SK-N-SH treated with all-trans-retinoic acid at 6 μM for 48 hours (cell line): ENCODE data around the gene IL16.

Experiments used
- ATAC-seq: fragments of 200-7000 bp; cut with Tn5 transposase; 3 replicates; pipeline ENCODE4 v1.9.1; 2020; ENCODE audit warnings: mild to moderate bottlenecking, moderate library complexity
- ARNTL ChIP-seq: fragments of 450-650 bp; formaldehyde crosslinking; IDR thresholded peaks from 2 replicates; pipeline ENCODE4 v1.5.0; 2020; ENCODE audit warnings: low read depth, mild to moderate bottlenecking, moderate library complexity, borderline replicate concordance
- BACH2 ChIP-seq: fragments of 250-450 bp; sonication (Bioruptor Pico); IDR thresholded peaks from 2 replicates; pipeline ENCODE4 v1.9.0; 2021; ENCODE audit warnings: mild to moderate bottlenecking, borderline replicate concordance
- CSDC2 ChIP-seq: fragments of 250-450 bp; sonication (Bioruptor Pico); IDR thresholded peaks from 2 replicates; pipeline ENCODE4 v1.5.0; 2020; ENCODE audit warnings: mild to moderate bottlenecking, moderate library complexity
- ESRRG ChIP-seq: fragments of 250-450 bp; sonication (Bioruptor Pico); IDR thresholded peaks from 2 replicates; pipeline ENCODE4 v1.6.1; 2021; ENCODE audit warnings: mild to moderate bottlenecking
- GLIS3 ChIP-seq: fragments of 250-450 bp; sonication (Bioruptor Pico); IDR thresholded peaks from 2 replicates; pipeline ENCODE4 v1.5.0; 2020; ENCODE audit warnings: mild to moderate bottlenecking, moderate library complexity
- ISL1 ChIP-seq: fragments of 250-450 bp; sonication (Bioruptor Pico); IDR thresholded peaks from 2 replicates; pipeline ENCODE4 v2.1.2; 2022; ENCODE audit warnings: mild to moderate bottlenecking, moderate library complexity
- OSR1 ChIP-seq: fragments of 250-450 bp; sonication (Bioruptor Pico); IDR thresholded peaks from 2 replicates; pipeline ENCODE4 v1.8.0; 2022; ENCODE audit warnings: moderate library complexity, mild to moderate bottlenecking, inconsistent platforms
- PPARA ChIP-seq: fragments of 250-450 bp; sonication (Bioruptor Pico); IDR thresholded peaks from 2 replicates; pipeline ENCODE4 v1.5.0; 2020; ENCODE audit warnings: mild to moderate bottlenecking, borderline replicate concordance
- RARB ChIP-seq: fragments of 250-450 bp; sonication (Bioruptor Pico); IDR thresholded peaks from 2 replicates; pipeline ENCODE4 v1.8.0; 2021; ENCODE audit warnings: mild to moderate bottlenecking, moderate library complexity
- SNAI2 ChIP-seq: fragments of 250-450 bp; sonication (Bioruptor Pico); IDR thresholded peaks from 2 replicates; pipeline ENCODE4 v1.5.0; 2020; ENCODE audit warnings: mild to moderate bottlenecking, moderate library complexity
- TCF4 ChIP-seq: fragments of 250-450 bp; sonication (Bioruptor Pico); IDR thresholded peaks from 2 replicates; pipeline ENCODE4 v1.8.0; 2021; ENCODE audit warnings: mild to moderate bottlenecking, moderate library complexity, borderline replicate concordance
- TOX ChIP-seq: fragments of 250-450 bp; sonication (Bioruptor Pico); IDR thresholded peaks from 2 replicates; pipeline ENCODE4 v1.8.0; 2021; ENCODE audit warnings: mild to moderate bottlenecking, moderate library complexity, borderline replicate concordance
- ZC3H10 ChIP-seq: fragments of 250-450 bp; sonication (Bioruptor Pico); IDR thresholded peaks from 2 replicates; pipeline ENCODE4 v1.5.1; 2021; ENCODE audit warnings: mild to moderate bottlenecking, moderate library complexity
- ZFP3 ChIP-seq: fragments of 250-450 bp; sonication (Bioruptor Pico); IDR thresholded peaks from 2 replicates; pipeline ENCODE4 v1.5.0; 2020; ENCODE audit warnings: mild to moderate bottlenecking, moderate library complexity
- ZFP30 ChIP-seq: fragments of 450-650 bp; formaldehyde crosslinking; IDR thresholded peaks from 2 replicates; pipeline ENCODE4 v1.5.0; 2022; ENCODE audit warnings: mild to moderate bottlenecking, moderate library complexity
- ZNF565 ChIP-seq: fragments of 450-650 bp; formaldehyde crosslinking; conservative IDR thresholded peaks from 2 replicates; pipeline ENCODE4 v1.5.0; 2020; ENCODE audit warnings: low read depth, mild to moderate bottlenecking, moderate library complexity
- ZNF70 ChIP-seq: fragments of 450-650 bp; formaldehyde crosslinking; IDR thresholded peaks from 2 replicates; pipeline ENCODE4 v1.5.0; 2020; ENCODE audit warnings: mild to moderate bottlenecking, moderate library complexity
- TF ChIP-seq, protein P1 (sequence below): fragments of 250-450 bp; sonication (Bioruptor Pico); IDR thresholded peaks from 2 replicates; pipeline ENCODE4 v1.8.0; 2020; ENCODE audit warnings: mild to moderate bottlenecking, moderate library complexity, borderline replicate concordance
- TF ChIP-seq, protein P2 (sequence below): fragments of 250-450 bp; sonication (Bioruptor Pico); IDR thresholded peaks from 2 replicates; pipeline ENCODE4 v1.5.1; 2021; ENCODE audit warnings: mild to moderate bottlenecking, moderate library complexity
- TF ChIP-seq, protein P3 (sequence below): fragments of 250-450 bp; sonication (Bioruptor Pico); IDR thresholded peaks from 2 replicates; pipeline ENCODE4 v1.5.0; 2020; ENCODE audit warnings: mild to moderate bottlenecking, moderate library complexity
- TF ChIP-seq, protein P4 (sequence below): fragments of 250-450 bp; sonication (Bioruptor Pico); IDR thresholded peaks from 2 replicates; pipeline ENCODE4 v1.5.1; 2020; ENCODE audit warnings: low read depth, mild to moderate bottlenecking, moderate library complexity
- TF ChIP-seq, protein P5 (sequence below): fragments of 250-450 bp; sonication (Bioruptor Pico); IDR thresholded peaks from 2 replicates; pipeline ENCODE4 v1.8.0; 2021; ENCODE audit warnings: low read depth, mild to moderate bottlenecking, moderate library complexity, borderline replicate concordance

IL16 gene

DNA sequence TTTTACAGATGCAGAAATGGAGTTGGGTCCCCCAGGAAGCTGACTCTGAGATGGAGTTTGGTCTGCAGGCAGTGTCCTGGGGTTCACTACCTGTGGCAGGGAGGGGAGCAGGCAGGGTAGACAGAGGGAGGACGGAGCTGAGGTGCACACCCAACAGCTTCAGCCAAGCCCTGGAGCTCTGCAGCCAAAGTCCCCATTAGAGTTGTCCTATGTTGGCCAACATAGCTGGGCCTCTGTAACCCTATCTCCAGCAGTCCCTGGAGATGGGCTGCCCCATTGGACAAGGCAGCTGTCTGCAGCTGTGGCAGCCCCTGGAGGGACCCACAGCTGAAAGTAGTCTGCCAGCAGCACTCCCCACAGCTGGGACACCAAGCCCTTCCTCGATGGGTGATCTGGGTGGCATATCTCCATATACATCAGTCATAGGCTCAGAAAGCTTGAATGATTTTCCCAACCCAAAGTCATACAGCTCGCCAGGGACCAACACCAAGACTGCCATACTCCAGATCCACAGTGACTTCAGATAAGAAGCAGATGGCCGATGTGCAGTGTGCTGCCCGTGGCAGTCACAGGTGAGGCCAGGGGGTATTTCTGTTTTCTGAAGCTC, 95.3 kb downstream of the IL16 start:
- ATAC-seq = no peak
- TF ChIP-seq ZNF70 = no peak
- no peak for TF ChIP-seq GLIS3
- no peak for TF ChIP-seq ISL1 (CRISPR knock-in tag)
- TF ChIP-seq, protein P1, sequence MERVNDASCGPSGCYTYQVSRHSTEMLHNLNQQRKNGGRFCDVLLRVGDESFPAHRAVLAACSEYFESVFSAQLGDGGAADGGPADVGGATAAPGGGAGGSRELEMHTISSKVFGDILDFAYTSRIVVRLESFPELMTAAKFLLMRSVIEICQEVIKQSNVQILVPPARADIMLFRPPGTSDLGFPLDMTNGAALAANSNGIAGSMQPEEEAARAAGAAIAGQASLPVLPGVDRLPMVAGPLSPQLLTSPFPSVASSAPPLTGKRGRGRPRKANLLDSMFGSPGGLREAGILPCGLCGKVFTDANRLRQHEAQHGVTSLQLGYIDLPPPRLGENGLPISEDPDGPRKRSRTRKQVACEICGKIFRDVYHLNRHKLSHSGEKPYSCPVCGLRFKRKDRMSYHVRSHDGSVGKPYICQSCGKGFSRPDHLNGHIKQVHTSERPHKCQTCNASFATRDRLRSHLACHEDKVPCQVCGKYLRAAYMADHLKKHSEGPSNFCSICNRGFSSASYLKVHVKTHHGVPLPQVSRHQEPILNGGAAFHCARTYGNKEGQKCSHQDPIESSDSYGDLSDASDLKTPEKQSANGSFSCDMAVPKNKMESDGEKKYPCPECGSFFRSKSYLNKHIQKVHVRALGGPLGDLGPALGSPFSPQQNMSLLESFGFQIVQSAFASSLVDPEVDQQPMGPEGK (CRISPR knock-in tag) = no peak
- TF ChIP-seq, protein P2, sequence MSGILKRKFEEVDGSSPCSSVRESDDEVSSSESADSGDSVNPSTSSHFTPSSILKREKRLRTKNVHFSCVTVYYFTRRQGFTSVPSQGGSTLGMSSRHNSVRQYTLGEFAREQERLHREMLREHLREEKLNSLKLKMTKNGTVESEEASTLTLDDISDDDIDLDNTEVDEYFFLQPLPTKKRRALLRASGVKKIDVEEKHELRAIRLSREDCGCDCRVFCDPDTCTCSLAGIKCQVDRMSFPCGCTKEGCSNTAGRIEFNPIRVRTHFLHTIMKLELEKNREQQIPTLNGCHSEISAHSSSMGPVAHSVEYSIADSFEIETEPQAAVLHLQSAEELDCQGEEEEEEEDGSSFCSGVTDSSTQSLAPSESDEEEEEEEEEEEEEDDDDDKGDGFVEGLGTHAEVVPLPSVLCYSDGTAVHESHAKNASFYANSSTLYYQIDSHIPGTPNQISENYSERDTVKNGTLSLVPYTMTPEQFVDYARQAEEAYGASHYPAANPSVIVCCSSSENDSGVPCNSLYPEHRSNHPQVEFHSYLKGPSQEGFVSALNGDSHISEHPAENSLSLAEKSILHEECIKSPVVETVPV (CRISPR knock-in tag) = no peak
- TF ChIP-seq, protein P3, sequence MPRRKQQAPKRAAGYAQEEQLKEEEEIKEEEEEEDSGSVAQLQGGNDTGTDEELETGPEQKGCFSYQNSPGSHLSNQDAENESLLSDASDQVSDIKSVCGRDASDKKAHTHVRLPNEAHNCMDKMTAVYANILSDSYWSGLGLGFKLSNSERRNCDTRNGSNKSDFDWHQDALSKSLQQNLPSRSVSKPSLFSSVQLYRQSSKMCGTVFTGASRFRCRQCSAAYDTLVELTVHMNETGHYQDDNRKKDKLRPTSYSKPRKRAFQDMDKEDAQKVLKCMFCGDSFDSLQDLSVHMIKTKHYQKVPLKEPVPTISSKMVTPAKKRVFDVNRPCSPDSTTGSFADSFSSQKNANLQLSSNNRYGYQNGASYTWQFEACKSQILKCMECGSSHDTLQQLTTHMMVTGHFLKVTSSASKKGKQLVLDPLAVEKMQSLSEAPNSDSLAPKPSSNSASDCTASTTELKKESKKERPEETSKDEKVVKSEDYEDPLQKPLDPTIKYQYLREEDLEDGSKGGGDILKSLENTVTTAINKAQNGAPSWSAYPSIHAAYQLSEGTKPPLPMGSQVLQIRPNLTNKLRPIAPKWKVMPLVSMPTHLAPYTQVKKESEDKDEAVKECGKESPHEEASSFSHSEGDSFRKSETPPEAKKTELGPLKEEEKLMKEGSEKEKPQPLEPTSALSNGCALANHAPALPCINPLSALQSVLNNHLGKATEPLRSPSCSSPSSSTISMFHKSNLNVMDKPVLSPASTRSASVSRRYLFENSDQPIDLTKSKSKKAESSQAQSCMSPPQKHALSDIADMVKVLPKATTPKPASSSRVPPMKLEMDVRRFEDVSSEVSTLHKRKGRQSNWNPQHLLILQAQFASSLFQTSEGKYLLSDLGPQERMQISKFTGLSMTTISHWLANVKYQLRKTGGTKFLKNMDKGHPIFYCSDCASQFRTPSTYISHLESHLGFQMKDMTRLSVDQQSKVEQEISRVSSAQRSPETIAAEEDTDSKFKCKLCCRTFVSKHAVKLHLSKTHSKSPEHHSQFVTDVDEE (CRISPR knock-in tag) = no peak
- TF ChIP-seq PPARA (CRISPR knock-in tag) = no peak
- no peak for TF ChIP-seq TOX
- TF ChIP-seq ZFP3 (CRISPR knock-in tag) = no peak
- no peak for TF ChIP-seq SNAI2
- TF ChIP-seq BACH2 (CRISPR knock-in tag) = no peak
- no peak for TF ChIP-seq ZC3H10
- TF ChIP-seq RARB (CRISPR knock-in tag) = no peak
- TF ChIP-seq ARNTL (CRISPR knock-in tag) = no peak
- TF ChIP-seq ZFP30 (CRISPR knock-in tag) = no peak
- no peak for TF ChIP-seq TCF4
- TF ChIP-seq OSR1 (CRISPR knock-in tag) = no peak

DNA sequence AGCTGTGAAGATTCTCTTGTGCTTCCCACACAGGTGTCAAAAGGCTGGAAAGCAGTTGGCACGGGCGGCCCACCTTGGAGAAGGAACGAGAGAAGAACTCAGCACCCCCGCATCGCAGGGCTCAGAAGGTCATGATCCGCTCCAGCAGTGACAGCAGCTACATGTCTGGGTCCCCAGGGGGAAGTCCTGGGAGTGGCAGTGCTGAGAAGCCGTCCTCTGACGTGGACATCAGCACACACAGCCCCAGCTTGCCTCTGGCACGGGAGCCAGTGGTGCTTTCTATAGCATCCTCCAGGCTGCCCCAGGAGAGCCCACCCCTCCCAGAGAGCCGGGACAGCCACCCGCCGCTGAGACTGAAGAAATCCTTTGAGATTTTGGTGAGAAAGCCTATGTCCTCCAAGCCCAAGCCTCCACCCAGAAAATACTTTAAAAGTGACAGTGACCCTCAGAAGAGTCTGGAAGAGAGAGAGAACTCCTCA, 95.9 kb downstream of the IL16 start:
- TF ChIP-seq TCF4 = no peak
- TF ChIP-seq ESRRG = no peak
- TF ChIP-seq ZNF70 = no peak
- TF ChIP-seq, protein P3 (CRISPR knock-in tag) = no peak
- TF ChIP-seq ZFP3 (CRISPR knock-in tag) = no peak
- TF ChIP-seq BACH2 (CRISPR knock-in tag) = no peak
- no peak for TF ChIP-seq SNAI2
- TF ChIP-seq, protein P4, sequence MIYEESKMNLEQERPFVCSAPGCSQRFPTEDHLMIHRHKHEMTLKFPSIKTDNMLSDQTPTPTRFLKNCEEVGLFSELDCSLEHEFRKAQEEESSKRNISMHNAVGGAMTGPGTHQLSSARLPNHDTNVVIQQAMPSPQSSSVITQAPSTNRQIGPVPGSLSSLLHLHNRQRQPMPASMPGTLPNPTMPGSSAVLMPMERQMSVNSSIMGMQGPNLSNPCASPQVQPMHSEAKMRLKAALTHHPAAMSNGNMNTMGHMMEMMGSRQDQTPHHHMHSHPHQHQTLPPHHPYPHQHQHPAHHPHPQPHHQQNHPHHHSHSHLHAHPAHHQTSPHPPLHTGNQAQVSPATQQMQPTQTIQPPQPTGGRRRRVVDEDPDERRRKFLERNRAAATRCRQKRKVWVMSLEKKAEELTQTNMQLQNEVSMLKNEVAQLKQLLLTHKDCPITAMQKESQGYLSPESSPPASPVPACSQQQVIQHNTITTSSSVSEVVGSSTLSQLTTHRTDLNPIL (CRISPR knock-in tag) = no peak
- TF ChIP-seq, protein P5, sequence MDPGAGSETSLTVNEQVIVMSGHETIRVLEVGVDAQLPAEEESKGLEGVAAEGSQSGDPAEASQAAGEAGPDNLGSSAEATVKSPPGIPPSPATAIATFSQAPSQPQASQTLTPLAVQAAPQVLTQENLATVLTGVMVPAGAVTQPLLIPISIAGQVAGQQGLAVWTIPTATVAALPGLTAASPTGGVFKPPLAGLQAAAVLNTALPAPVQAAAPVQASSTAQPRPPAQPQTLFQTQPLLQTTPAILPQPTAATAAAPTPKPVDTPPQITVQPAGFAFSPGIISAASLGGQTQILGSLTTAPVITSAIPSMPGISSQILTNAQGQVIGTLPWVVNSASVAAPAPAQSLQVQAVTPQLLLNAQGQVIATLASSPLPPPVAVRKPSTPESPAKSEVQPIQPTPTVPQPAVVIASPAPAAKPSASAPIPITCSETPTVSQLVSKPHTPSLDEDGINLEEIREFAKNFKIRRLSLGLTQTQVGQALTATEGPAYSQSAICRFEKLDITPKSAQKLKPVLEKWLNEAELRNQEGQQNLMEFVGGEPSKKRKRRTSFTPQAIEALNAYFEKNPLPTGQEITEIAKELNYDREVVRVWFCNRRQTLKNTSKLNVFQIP = no peak
- TF ChIP-seq OSR1 (CRISPR knock-in tag) = no peak
- no peak for TF ChIP-seq ZC3H10
- TF ChIP-seq, protein P2 (CRISPR knock-in tag) = no peak
- TF ChIP-seq TOX = no peak
- no peak for TF ChIP-seq CSDC2 (CRISPR knock-in tag)
- no peak for TF ChIP-seq ARNTL (CRISPR knock-in tag)
- no peak for TF ChIP-seq ISL1 (CRISPR knock-in tag)
- no peak for TF ChIP-seq GLIS3
- TF ChIP-seq RARB (CRISPR knock-in tag) = no peak
- TF ChIP-seq, protein P1 (CRISPR knock-in tag) = no peak
- no peak for TF ChIP-seq ZNF565 (CRISPR knock-in tag)

More for the DNA sequence above, 95.9 kb downstream of the IL16 start:
- ATAC-seq = no peak
